IPS DF 4.7 (cell line): ENCODE data around the gene NT5C2.
A peak's percentile ranks its signal among the peaks of the same experiment; 100 is the strongest.
"Not testable (repeated sequence)": the region's sequence is repeated elsewhere in the genome, so short reads cannot be mapped to it uniquely, and the experiment has no call there.

ENCODE experiments used
- DNase-seq: peaks from one replicate; pipeline ENCODE4 v3.0.0-alpha.2; 2013; ENCODE audit warnings: low spot score; ENCODE audit errors: extremely low read depth

NT5C2 gene

DNA sequence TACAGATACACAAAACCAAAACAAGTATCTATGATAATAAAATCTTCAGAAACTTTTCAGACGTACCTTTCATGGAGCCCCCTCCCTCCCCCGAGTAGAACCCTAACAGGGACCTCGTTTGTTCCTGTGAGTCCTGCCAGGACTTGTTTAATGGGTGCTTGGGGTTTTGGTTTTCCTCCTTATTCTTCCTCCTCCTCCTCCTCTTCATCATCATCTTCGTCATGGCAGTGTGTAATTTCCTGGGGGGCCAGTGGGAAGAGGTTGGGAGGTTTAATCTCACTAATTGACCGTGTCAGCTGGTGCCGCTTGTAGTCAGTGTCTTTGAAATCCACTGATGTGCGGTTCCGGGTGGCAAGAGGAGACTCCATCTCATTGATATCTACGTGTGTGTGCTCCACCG, 103.6 kb downstream of the NT5C2 start:
- no peak for DNase-seq

DNA sequence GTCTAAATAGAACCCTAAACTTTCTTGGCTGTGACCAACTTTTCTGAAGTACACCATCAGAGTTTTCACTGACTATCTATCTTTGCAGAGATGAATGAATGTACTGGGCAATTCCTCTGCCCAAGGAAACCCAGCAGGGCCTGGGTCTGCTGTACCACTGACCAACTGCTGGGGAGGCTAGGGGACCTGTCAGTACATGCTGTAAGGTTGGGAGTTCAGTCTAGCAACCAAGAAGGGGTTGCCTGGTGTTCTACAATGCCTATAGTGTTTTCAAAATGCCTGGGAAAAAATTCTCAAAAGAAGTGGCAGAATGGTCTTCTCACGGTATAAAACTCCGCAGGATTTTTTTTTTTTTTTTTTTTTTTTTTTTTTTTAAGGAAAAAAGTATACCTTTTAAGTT, 106.3 kb downstream of the NT5C2 start:
- no peak for DNase-seq

DNA sequence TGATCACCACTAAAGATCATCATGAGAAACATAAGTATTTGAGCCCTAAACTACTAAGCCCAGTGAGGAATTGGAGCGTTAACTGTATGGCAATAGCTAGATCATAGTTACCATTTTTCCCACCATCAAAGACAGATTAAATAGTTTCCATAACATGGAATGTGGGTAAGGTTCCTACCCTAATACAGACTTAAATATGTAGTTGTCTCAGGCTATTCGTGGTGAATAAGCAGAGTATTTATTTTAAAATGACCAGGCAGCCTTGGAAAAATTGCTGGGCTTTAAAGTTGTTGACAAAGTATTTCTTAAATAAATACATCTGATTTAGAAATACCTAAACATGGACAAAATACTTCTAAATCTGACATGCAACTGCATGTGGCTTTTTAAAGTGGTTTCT, 106.8 kb downstream of the NT5C2 start:
- DNase-seq, result no peak

DNA sequence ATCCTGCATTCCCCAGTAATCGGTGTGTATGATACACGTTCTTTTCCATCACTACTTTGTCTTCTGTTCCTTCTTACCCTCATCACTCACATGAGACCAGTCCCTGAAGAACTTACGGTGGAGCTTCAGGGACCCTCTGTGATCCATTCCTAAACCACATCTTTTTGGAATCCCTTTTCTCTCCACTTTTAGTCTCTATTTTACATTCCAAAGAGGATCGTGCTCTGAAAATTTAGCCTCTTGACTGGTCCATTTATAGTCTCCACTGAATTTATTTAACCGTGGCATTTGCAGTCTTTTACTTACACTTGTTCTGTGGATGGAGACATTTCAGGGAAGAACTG, 109.1 kb downstream of the NT5C2 start:
- DNase-seq, result no peak

DNA sequence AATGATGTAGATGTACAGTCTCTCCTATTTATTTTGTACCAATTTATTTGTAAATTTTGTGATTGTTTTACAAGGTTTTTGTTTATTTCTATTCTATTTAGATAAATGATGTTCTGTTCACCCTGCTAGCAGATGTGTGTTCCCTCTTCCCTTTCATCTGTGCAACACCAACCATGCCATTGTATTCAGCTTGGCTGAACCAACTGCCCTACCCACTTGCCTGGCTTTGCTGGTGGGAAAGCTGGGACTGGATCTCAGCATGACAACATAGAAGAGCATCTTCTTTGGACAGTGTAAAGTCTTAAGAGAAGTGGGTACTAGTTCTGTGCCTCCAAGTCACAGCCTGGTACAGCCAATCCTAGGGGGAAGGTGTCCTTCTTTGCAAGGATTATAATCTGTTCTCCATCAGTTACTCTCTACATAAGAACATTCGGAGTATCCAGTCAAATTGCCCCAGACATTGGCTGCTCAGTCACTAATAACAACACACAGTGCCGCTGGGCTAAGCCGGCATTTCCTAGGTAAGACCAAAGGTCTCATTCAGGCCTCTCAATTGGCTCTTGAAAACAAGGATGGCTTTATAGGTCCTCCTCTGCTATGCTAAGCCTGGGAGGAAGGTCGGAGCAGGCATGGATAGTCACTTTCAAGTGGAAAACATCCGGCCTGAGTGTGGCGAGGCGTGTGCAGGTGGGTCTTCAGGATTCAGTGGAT, 109.7 kb downstream of the NT5C2 start:
- DNase-seq, result no peak

DNA sequence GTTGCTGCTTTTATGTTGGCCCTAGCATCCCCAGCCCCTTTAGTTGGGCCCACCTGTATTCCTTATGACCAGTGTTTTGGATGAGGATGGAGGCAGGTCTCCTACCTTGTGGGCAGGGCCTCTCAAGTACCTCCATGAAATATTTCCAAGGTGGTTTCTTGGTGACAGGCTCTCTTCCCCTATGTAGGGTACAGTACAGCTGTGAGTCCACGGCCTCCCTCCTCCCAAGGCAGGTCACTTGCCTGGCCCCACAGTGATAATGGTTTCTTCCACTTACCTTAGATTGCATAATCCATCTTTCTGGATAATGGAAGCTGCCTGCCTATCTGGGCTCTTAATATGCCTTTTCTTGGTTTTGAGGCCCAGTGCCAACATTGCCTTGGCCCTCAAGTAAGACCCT, 110.4 kb downstream of the NT5C2 start:
- no peak for DNase-seq

DNA sequence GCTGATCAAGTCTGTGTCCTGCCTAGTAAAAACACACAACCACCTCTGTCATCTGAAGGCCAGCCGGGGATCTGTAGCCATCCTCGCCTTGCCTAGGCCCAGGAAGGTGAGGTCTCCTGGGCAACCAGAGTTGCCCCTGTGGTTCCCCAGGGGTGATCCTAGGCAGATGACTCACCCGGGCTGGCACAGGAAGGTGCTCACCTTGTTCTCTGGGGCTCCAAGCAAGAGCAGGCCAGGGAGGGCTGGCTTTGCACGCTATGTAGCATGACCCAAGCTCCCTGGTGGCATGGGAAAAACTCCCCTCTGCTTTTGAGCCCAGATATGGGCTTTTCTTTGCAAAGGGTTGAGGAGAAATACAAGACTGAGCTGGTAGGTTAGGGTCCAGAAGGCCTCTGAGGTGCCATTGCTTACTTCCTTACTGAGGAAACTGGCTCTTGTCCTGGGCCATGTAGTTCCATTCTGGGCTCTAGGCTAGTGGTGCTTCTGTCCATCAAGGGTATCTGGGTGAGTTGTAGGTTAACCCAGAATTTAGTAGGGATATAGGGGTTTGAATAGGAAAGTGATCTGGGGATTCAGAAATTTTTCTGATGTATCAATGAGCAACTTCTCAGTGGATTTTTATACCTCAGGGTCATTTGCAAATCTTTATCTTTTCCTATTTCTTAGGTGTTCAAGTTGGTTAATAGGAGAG, 112.0 kb downstream of the NT5C2 start:
- no peak for DNase-seq

DNA sequence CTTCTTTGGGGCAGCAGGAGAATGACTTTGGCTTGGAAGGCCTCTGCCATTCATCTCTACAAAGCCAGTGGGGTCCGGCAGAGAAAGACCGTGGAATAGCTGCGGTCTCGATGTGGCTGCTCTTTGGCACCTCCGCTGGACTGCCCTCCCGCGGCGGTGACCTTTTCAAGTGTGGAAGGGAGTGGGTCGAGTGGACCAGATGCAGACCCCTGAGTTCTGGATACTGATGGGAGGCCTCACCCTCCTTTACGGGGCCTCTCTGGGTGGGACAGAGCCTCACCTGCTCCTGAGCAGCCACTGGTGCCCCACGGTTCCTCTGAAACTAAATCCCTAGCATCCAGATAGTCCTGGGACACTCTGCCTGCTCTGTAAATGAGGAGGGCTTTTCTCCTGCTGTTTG, 113.1 kb downstream of the NT5C2 start:
- no peak for DNase-seq

DNA sequence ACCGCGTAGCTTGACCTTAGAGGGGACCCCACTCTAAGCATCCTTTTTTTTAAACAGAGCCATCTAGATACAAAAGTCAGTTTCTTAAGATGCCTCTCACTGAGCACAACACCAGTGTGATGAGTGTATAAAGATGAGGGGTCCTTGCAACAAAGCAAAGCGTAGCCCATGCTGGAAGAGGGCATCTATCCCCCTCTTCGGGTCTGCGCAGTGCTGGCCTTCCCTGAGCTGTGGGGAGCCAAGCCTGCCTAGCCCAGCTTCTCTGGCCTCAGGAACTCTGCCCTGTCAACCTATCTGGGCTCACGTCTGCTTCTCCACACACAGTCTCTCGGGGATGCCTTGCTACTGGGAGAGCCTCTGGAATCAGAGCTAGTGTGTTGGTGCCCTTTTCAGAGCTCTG, 114.0 kb downstream of the NT5C2 start:
- no peak for DNase-seq

DNA sequence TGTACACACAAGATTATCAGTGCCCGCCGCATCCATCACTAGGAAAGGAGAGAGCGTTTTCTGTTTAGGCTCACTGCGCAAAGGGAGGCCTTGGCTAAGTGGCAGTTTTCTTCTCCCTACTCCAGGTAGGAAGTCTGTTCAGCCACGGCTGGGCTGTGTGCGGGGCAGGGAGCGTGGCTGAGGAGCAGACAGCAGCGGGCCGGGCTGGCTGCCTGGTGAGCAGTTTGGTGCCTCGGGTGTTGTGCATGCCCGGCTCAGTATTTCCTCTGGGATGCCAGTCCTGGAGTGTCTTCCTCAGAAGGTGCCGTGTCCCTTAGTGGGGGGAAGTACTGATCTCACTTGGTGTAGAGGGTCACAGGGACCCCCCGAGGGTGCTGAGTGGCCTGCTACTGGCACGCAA, 114.4 kb downstream of the NT5C2 start:
- no peak for DNase-seq

DNA sequence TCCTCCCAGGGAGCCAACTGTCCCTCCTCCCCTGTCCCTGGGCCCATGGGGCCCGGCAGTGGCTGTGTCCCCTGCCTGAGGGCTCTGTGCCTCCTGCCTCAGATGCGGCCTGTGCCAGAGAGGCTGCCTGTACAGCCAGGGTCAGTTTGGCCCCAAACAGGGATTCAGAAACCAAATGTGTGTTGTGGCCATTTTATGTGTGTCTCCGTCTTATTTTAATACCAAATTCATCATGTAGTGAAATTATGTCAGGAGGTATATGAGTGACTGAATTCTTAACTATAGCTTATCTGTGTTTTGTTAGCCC, 114.8 kb downstream of the NT5C2 start:
- DNase-seq, result no peak

DNA sequence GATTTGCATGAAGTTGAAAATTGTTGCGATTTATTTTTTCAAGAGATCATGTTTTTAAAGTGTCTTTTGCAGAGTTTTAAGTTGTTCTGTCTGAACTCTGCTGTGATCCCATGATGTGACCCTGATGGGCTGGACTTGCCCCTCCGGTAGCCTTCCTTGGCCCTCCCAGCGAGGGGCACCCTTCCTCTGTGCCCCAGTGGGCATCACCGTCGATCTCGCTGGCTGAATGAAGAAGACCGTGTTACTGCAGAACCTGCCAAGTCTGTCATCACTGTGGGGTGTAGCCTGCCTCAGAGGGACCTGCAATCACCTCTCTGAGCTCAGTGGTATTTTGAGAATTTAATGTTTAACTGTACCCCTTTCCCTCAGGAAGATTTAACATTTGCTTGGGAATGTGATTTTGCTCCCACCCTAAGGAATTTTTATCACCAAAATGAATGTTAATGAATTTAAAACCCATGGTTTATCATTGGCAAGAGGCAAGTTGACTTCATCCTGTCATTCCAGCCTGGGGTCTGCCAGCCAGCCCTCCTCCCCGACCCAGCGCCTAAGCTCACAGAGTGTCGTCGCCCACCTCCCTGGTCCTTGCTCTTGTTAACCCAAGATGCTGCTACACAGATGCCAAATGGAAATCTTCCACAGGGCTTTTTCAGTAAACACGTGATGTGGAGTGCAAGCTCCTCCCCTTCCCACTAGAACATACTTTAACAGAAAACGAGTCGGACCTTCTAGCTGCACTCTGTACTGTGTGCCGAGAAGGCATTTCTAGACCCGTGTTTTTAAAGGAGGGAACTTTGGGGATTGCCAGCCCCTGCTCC, 115.4 kb downstream of the NT5C2 start:
- DNase-seq, result no peak

DNA sequence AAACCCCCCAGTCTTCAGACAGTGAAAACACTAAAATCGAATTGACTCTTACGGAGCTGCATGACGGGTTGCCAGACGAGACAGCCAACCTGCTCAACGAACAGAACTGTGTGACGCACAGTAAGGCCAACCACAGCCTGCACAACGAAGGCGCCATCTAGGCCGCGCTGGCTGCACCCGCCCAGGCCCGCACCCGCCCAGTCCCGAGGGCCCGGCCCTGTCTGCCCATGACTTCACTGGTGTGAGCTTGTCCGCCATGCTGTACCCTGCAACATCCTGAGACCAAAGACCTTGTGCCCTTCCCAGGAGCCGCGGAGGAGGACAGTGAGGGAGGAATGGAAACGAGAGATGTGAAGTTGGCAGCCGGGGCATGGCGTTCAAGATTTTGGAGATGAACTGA, 116.1 kb downstream of the NT5C2 start:
- DNase-seq, result no peak

DNA sequence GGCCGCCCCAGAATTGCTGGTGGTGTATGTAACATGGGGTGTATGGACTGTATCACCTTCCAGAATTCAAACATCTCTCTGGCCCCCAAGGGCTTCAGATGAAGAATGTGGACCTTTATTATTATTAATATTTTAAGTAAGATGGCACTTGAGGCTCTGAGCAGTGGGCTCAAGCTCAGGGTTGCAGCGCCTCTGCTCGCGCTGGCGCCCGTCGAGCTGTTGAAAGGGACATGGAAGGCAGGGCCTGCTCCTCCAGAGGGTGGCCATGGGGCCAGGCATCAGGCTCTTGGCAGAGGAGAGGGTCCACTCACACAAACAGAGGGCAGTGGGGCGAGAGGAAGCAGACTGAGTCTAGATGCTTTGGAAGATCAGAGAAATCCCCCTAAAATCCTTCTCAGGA, 120.2 kb downstream of the NT5C2 start:
- DNase-seq, result no peak

DNA sequence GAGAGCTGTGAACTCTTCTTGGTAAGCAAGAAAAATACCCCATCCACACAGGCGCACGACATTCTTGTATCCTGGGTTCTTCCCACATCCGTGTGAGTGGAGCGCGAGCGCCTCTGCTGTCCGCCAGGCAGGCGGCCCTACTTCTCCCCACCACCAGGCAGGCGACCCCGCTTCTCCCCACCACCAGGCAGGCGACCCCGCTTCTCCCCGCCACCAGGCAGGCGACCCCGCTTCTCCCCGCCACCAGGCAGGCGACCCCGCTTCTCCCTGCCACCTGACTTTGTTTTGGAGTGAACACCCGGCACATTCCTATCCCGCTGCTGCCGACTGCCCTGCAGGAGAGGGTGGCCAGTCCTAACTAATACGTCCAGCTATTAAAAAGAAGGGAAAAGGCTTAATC, 120.8 kb downstream of the NT5C2 start:
- DNase-seq, result no peak

DNA sequence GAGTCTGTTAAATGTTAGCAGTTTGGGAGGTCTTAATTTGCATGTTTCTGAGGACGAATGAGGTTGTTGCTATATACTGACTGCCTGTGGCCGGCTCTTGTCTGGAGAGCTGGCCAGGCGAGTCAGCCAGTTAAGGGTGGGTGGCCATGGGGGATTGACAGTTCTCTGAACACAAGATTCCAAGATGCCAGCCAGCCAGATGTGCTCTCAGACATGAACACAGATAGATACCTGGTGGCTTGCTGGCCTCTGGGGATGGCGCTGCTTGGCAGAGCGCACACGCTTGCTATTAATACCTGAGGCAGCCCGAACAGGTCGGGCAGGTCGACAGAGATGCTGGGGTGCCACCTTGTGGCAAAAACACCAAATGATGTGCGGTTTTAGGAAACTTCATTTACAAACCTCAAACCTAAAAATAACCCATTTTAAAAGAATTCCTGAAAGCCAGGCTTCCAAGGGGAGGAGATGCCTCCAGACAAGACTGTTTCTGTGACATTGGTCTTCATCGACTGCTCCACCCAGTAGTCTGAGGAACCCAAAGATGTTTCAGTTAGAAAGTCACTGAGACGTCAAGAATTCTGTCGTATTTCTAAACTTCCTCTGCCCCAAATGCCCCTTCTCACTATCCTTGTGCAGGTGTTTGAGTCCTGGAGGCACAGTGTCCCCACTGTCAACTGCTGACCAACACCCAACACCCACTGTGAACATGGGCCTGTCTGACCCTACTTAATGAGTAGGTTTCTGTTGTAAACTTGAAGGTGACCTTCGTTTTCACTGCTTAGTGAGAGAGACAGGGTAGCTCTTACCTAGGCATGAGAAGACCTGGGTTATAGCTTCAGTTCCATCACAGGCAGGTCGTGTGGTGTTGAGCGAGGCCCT, 123.4 kb downstream of the NT5C2 start:
- peak; percentile 41 for DNase-seq

DNA sequence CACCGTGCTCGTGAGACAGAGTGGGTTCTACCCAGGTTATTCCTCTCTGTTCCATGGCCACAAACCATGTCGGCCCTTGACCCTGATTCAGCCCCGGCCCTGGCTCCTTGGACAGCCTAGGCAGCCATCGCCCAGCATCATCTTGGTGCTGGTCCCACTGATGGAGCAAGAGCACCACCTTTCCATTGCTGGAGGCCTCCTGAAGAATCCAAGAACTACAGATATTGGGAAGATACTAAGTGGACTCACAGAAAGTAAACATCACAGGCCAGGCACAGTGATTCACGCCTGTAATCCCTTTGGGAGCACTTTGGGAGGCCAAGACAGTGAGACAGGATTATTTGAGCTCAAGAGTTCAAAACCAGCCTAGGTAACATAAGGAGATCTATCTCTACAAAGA, 125.1 kb downstream of the NT5C2 start:
- no peak for DNase-seq

DNA sequence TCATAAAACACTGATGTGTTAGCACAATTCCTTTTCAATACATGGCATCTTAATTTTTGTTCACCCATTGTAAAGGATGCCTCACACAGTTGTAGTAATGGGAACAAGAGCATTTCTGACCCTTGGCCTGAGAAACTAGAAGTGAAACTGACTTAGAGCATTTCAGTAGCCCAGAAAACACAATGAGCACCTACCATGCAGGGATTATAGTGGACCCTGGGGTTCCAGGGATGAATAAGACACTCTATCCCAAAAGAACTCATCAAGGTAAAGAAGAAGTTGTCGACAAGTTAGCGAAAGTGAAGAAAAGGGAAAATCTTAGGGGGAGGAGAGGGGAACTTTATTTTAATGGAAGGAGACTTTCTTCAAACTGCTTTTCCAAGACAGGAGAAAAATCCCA, 125.6 kb downstream of the NT5C2 start:
- DNase-seq, result no peak

DNA sequence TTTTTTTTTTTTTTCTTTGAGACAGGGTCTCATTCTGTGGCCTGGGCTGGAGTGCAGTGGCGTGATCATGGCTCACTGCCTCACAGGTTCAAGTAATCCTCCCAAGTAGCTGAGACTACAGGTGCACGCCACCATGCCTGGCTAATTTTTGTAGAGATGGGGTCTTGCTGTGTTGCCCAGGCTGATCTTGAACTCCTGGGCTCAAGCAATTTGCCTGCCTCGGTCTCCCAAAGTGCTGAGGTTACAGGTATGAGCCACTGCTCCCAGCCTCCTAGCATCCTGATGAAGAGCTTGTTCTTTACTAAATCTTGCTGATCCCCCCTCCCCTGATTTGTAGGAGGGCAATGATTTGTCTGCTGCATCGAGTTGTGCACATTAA, 126.0 kb downstream of the NT5C2 start:
- not testable (repeated sequence) for DNase-seq

DNA sequence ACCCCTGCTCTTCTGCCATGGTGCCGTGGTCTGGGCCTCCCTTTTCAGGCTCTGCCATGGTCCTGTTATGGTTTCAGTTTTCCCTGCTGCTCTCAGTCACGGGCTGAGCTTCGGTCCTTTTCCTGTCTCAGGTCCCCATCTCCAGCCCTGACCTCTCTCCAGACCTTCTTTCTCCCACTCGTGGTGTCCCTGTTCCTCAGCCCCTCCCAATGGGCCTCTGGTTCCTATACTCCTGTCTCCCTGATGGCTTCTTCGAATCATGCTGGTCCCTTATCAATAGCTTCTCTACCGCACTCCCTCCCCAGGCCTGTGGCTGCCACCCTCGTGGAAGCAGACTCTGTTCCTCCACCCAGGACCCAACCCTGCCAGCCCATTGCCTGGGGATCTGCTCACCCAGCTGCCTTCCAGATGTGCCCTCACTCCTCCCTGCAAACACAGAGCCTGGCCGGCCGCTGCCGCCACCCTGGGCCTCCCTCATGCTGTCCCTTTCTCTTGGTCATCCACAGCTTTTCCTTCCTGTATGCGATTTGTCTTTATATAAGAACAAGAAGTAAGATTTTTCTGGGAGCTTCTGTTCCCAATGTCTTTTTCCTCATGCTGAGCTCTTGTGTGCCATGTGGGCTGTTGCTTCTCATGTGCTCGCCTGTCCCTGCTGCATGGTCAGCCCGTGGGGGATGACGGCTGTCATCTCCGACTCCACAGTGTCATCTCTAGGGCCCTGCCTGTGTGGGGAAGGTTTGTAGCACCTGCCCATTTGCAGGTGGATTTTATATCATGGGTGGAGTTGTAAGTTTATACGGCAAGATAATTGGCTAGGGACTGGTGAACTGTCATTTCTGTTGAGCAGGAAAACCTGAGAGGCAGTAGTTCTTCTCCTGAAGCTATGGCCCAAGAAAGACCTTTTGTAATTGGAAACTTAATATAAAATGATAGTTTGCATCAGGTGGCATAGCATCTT, 126.7 kb downstream of the NT5C2 start:
- DNase-seq, result no peak

DNA sequence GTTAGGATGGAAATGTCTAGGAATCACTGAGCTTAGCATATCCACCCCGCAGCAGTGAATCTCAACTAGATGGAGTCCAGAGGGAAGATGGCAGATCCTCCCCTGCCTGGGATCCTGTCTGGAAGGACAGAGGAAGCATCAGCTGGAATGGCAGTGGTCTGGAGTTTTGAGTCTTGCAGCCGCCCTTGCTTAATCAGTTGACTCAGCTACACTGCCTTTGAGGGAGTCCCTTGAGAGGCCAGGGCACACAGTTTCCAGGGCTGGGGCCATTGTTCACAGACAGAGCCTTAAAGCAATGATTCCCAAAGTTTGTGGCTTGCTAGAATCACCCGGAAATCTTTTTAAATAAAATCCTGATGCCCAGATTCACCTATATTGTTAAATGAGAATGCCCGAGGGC, 128.1 kb downstream of the NT5C2 start:
- DNase-seq, result no peak
